Suppressor macrophage treated with lipopolysaccharide for 4 hours (primary cell): ENCODE measurements around the gene C3orf20.
"Not testable (repeated sequence)": the region's sequence is repeated elsewhere in the genome, so short reads cannot be mapped to it uniquely, and the experiment has no call there.

ENCODE experiments used
- DNase-seq: peaks from one replicate; pipeline ENCODE4 v3.0.0-alpha.2; 2020

C3orf20 gene

GRCh38 chr3:14802381-14802731, 127.4 kb downstream of the C3orf20 start:
- no peak for DNase-seq

GRCh38 chr3:14803101-14803980, 128.4 kb downstream of the C3orf20 start:
- no peak for DNase-seq

- DNase-seq, result no peak
Observed at GRCh38 chr3:14803981-14804834, 129.3 kb downstream of the C3orf20 start.

GRCh38 chr3:14804835-14805780, 130.2 kb downstream of the C3orf20 start:
- peak; percentile 65 for DNase-seq

- DNase-seq, result no peak
Observed at GRCh38 chr3:14805961-14806537, 131.1 kb downstream of the C3orf20 start.

- DNase-seq, result peak; percentile 90
Observed at GRCh38 chr3:14806641-14807263, 131.8 kb downstream of the C3orf20 start.

- DNase-seq, result no peak
Observed at GRCh38 chr3:14808025-14808424, 133.1 kb downstream of the C3orf20 start.

GRCh38 chr3:14808502-14809266, 133.7 kb downstream of the C3orf20 start:
- no peak for DNase-seq

GRCh38 chr3:14809611-14810010, 134.7 kb downstream of the C3orf20 start:
- DNase-seq, result not testable (repeated sequence)

GRCh38 chr3:14810070-14810791, 135.3 kb downstream of the C3orf20 start:
- peak; percentile 56 for DNase-seq

- DNase-seq, result no peak
Observed at GRCh38 chr3:14810801-14811661, 136.1 kb downstream of the C3orf20 start.

GRCh38 chr3:14811684-14812083, 136.7 kb downstream of the C3orf20 start:
- no peak for DNase-seq

GRCh38 chr3:14812196-14812790, 137.4 kb downstream of the C3orf20 start:
- DNase-seq, result no peak

GRCh38 chr3:14814411-14814871, 139.5 kb downstream of the C3orf20 start:
- DNase-seq, result no peak

- no peak for DNase-seq
Observed at GRCh38 chr3:14816359-14816758, 141.4 kb downstream of the C3orf20 start.

- no peak for DNase-seq
Observed at GRCh38 chr3:14818804-14819500, 144.0 kb downstream of the C3orf20 start, which contains the start of gene FGD5. TSS of gene FGD5 (plus strand) at chr3:14818962. CDS start at chr3:14819072, 110 bp downstream.

GRCh38 chr3:14819671-14820070, 144.7 kb downstream of the C3orf20 start:
- no peak for DNase-seq

- DNase-seq, result no peak
Observed at GRCh38 chr3:14820156-14820555, 145.2 kb downstream of the C3orf20 start.
